GM12878 (cell line): ENCODE results near the gene TMEM50A.
"Not testable (repeated sequence)": the region's sequence is repeated elsewhere in the genome, so short reads cannot be mapped to it uniquely, and the experiment has no call there.

ENCODE experiments used
- EP300 ChIP-seq, 2 experiments: fragments of 150-350 bp in 1 of 2; IDR thresholded peaks; 2 replicates each; pipeline ENCODE4 v1.6.1; 2011 to 2012; ENCODE audit warnings: low read depth in 2 of 2, low read length in 2 of 2, borderline replicate concordance in 1 of 2, improper control_type of control experiment in 1 of 2, inconsistent platforms in 1 of 2; ENCODE audit not compliant: control insufficient read depth in 1 of 2
- KAT2A ChIP-seq: conservative IDR thresholded peaks from 2 replicates; pipeline ENCODE4 v1.6.1; 2011; ENCODE audit warnings: low read depth, low read length; ENCODE audit not compliant: control insufficient read depth
- POLR2AphosphoS5 ChIP-seq: IDR thresholded peaks from 2 replicates; pipeline ENCODE4 v1.6.1; 2011; ENCODE audit warnings: mild to moderate bottlenecking, low read length, inconsistent platforms
- SP1 ChIP-seq: IDR thresholded peaks from one replicate; pipeline ENCODE4 v1.6.1; 2011; ENCODE audit warnings: low read depth, low read length
- USF2 ChIP-seq: IDR thresholded peaks from 2 replicates; pipeline ENCODE4 v1.6.1; 2011; ENCODE audit warnings: low read depth, low read length, improper control_type of control experiment, borderline replicate concordance
- ZBED1 ChIP-seq: IDR thresholded peaks from 2 replicates; pipeline ENCODE4 v1.6.1; 2016; ENCODE audit warnings: borderline replicate concordance
- TF ChIP-seq, protein P1 (sequence below), 3 experiments: IDR thresholded peaks in 2 of 3; conservative IDR thresholded peaks in 1 of 3; 2 replicates each; pipeline ENCODE4 v1.5.1; 2011; ENCODE audit warnings: low read depth in 3 of 3, low read length in 3 of 3, mild to moderate bottlenecking in 3 of 3, control low read depth in 2 of 3, moderate library complexity in 2 of 3, inconsistent platforms in 1 of 3, mixed read lengths in 1 of 3; ENCODE audit not compliant: control insufficient read depth in 2 of 3, insufficient read depth in 1 of 3; ENCODE audit errors: extremely low read depth in 1 of 3

GRCh38 chr1:25322127-25322526, 16.0 kb upstream of the TMEM50A start:
- TF ChIP-seq, protein P1, sequence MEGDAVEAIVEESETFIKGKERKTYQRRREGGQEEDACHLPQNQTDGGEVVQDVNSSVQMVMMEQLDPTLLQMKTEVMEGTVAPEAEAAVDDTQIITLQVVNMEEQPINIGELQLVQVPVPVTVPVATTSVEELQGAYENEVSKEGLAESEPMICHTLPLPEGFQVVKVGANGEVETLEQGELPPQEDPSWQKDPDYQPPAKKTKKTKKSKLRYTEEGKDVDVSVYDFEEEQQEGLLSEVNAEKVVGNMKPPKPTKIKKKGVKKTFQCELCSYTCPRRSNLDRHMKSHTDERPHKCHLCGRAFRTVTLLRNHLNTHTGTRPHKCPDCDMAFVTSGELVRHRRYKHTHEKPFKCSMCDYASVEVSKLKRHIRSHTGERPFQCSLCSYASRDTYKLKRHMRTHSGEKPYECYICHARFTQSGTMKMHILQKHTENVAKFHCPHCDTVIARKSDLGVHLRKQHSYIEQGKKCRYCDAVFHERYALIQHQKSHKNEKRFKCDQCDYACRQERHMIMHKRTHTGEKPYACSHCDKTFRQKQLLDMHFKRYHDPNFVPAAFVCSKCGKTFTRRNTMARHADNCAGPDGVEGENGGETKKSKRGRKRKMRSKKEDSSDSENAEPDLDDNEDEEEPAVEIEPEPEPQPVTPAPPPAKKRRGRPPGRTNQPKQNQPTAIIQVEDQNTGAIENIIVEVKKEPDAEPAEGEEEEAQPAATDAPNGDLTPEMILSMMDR (IDR thresholded peaks at IDR 0.05 in 2 of 3, conservative IDR thresholded peaks at IDR 0.05 in 1 of 3; ENCODE audit: control insufficient read depth in 2 of 3, extremely low read depth in 1 of 3, insufficient read depth in 1 of 3, low read depth in 3 of 3, low read length in 3 of 3) = not testable (repeated sequence)
- not testable (repeated sequence) for TF ChIP-seq USF2; SP1; EP300 (IDR thresholded peaks at IDR 0.05; ENCODE audit: borderline replicate concordance in 1 of 2, control insufficient read depth in 1 of 2, low read depth in 2 of 2, low read length in 2 of 2); POLR2AphosphoS5; ZBED1; KAT2A
